Measurements from ENCODE around the gene STRN3.
"Not testable (repeated sequence)": the region's sequence is repeated elsewhere in the genome, so short reads cannot be mapped to it uniquely, and the experiment has no call there.

Gene STRN3

GRCh38 chr14:30908826-30909225 is 117.4 kb downstream of the STRN3 start:
- peaks cover 12% of the 10 kb centered on the region for H3K36me3 ChIP-seq (replicated peaks)
- DNase-seq: no peak
- no peak overlapping the region for H3K4me3 ChIP-seq (ENCODE audit: low read depth, low read length)
- no peak for TF ChIP-seq CTCF (IDR thresholded peaks at IDR 0.05; ENCODE audit: low read depth, low read length, missing control alignments)
- no peak overlapping the region for H3K27ac ChIP-seq
- in situ Hi-C loops (cut with HindIII; ENCODE audit: low pct_ligation_motif_present, low sequenced_read_pairs): no loop called here
- no peaks in the 10 kb centered on the region for H3K27me3 ChIP-seq (replicated peaks)

- no peak for DNase-seq
- in situ Hi-C loops (cut with HindIII; ENCODE audit: low pct_ligation_motif_present, low sequenced_read_pairs): no loop called here
- Histone ChIP-seq H3K27me3 (replicated peaks) (no peaks in the 10 kb centered on the region), H3K27ac (no peak overlapping the region), H3K4me3 (ENCODE audit: low read depth, low read length) (no peak overlapping the region), H3K36me3 (replicated peaks) (peaks cover 12% of the 10 kb centered on the region)
- no peak for TF ChIP-seq CTCF (IDR thresholded peaks at IDR 0.05; ENCODE audit: low read depth, low read length, missing control alignments)
Measured at GRCh38 chr14:30907659-30908057, 118.5 kb downstream of the STRN3 start.

GRCh38 chr14:30906752-30907658 is 119.2 kb downstream of the STRN3 start:
- TF ChIP-seq CTCF (IDR thresholded peaks at IDR 0.05; ENCODE audit: low read depth, low read length, missing control alignments): peak; percentile 36
- in situ Hi-C loops (cut with HindIII; ENCODE audit: low pct_ligation_motif_present, low sequenced_read_pairs): no loop called here
- H3K27ac ChIP-seq: no peak overlapping the region

GRCh38 chr14:30903285-30904124 is 122.7 kb downstream of the STRN3 start:
- H3K36me3 ChIP-seq (replicated peaks): peaks cover 6% of the 10 kb centered on the region
- no peaks in the 10 kb centered on the region for H3K27me3 ChIP-seq (replicated peaks)
- DNase-seq: no peak
- H3K4me3 ChIP-seq (ENCODE audit: low read depth, low read length): no peak overlapping the region
- no peak overlapping the region for H3K27ac ChIP-seq
- in situ Hi-C loops (cut with HindIII; ENCODE audit: low pct_ligation_motif_present, low sequenced_read_pairs): no loop called here
- no peak for TF ChIP-seq CTCF (IDR thresholded peaks at IDR 0.05; ENCODE audit: low read depth, low read length, missing control alignments)

More at GRCh38 chr14:30906752-30907658, 119.2 kb downstream of the STRN3 start:
- Histone ChIP-seq H3K4me3 (ENCODE audit: low read depth, low read length) (no peak overlapping the region), H3K36me3 (replicated peaks) (peaks cover 12% of the 10 kb centered on the region), H3K27me3 (replicated peaks) (no peaks in the 10 kb centered on the region)
- no peak for DNase-seq

- H3K27ac ChIP-seq; in situ Hi-C loops (cut with HindIII; ENCODE audit: low pct_ligation_motif_present, low sequenced_read_pairs); H3K27me3 ChIP-seq (replicated peaks); DNase-seq; H3K4me3 ChIP-seq (ENCODE audit: low read depth, low read length): not testable (repeated sequence)
- peaks cover 15% of the 10 kb centered on the region for H3K36me3 ChIP-seq (replicated peaks)
Measured at GRCh38 chr14:30897121-30897520, 129.1 kb downstream of the STRN3 start.

- TF ChIP-seq CTCF (IDR thresholded peaks at IDR 0.05; ENCODE audit: low read depth, low read length, missing control alignments): no peak
- no peak overlapping the region for H3K4me3 ChIP-seq (ENCODE audit: low read depth, low read length)
- peaks cover 10% of the 10 kb centered on the region for H3K36me3 ChIP-seq (replicated peaks)
- DNase-seq: no peak
- no peak overlapping the region for H3K27ac ChIP-seq
- in situ Hi-C loops (cut with HindIII; ENCODE audit: low pct_ligation_motif_present, low sequenced_read_pairs): no loop called here
- H3K27me3 ChIP-seq (replicated peaks): no peaks in the 10 kb centered on the region
Measured at GRCh38 chr14:30896435-30896834, 129.7 kb downstream of the STRN3 start.
